ENCODE data around the gene CHCHD10. TPM values are rescaled to one million over a fixed set of nuclear protein-coding genes. Genes with fewer than 3 reads are reported as not detected.

The CHCHD10 gene
- total RNA-seq, 1 experiment from 2014 or later = 117 TPM

DNA sequence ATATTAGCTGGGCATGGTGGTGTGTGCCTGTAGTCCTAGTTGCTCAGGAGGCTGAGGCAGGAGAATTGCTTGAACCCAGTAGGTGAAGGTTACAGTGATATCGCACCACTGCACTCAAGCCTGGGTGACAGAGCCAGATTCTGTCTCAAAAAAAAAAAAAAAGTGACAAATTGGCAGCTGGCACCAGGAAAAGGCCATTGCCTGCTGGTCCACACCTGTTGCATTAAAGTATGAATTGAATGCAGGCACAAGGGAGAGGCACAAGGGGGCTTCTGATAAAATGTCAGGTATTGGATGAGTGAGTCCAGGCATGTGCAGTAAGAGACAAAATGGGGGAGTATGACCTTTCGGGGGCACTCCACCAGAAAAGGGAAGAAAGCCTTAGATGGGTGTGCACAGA is 45.0 kb downstream of the CHCHD10 start:
- Histone ChIP-seq H3K4me3 (ENCODE audit: low read depth, low read length, poor library complexity, severe bottlenecking) (no peak overlapping the region), H3K9me3 (ENCODE audit: low read depth, low read length, poor library complexity, severe bottlenecking) (no peaks in the 10 kb centered on the region), H3K4me1 (ENCODE audit: insufficient read depth, low read length, poor library complexity, severe bottlenecking) (no peaks in the 10 kb centered on the region), H3K36me3 (ENCODE audit: insufficient read depth, low read length, poor library complexity, severe bottlenecking) (no peaks in the 10 kb centered on the region), H3K27ac (ENCODE audit: low read depth, low read length, poor library complexity, severe bottlenecking) (no peak overlapping the region), H3K27me3 (replicated peaks; ENCODE audit: insufficient read depth, low read depth, low read length, poor library complexity) (no peaks in the 10 kb centered on the region)
- intact Hi-C loops (cut with micrococcal nuclease; ENCODE audit: unreplicated experiment) = no loop called here
- TF ChIP-seq, protein P1, sequence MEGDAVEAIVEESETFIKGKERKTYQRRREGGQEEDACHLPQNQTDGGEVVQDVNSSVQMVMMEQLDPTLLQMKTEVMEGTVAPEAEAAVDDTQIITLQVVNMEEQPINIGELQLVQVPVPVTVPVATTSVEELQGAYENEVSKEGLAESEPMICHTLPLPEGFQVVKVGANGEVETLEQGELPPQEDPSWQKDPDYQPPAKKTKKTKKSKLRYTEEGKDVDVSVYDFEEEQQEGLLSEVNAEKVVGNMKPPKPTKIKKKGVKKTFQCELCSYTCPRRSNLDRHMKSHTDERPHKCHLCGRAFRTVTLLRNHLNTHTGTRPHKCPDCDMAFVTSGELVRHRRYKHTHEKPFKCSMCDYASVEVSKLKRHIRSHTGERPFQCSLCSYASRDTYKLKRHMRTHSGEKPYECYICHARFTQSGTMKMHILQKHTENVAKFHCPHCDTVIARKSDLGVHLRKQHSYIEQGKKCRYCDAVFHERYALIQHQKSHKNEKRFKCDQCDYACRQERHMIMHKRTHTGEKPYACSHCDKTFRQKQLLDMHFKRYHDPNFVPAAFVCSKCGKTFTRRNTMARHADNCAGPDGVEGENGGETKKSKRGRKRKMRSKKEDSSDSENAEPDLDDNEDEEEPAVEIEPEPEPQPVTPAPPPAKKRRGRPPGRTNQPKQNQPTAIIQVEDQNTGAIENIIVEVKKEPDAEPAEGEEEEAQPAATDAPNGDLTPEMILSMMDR (conservative IDR thresholded peaks at IDR 0.05; ENCODE audit: low read depth, low read length) = no peak
- TF ChIP-seq EZH2 (IDR thresholded peaks at IDR 0.05; ENCODE audit: borderline replicate concordance, low read depth, low read length, poor library complexity, severe bottlenecking) = no peak
- BruUV-seq (replicated peaks) = no TSS peak
- ChIA-PET POLR2A (ENCODE audit: low non-redundant PET) (no interaction called here), CTCF (no interaction called here)
- DNase-seq (ENCODE audit: low spot score) = no peak

DNA sequence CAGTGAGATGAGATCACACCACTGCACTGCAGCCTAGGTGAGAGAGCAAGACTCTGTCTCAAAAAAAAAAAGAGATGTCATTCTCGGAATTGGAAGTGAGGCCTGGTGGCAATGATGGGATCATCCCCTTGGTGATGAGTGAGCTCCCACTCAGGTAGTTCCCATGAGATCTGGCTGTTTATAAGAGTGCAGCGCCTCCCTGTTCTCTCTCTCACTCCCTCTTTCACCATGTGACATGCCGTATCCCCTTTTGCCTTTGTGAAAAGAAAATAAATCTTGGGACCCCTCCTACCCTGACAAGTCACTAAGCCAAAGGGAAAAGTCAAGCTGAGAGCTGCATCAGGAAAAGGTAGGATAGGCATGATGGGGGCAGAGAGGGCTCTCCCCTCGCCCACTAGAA is 45.6 kb downstream of the CHCHD10 start:
- intact Hi-C loops (cut with micrococcal nuclease; ENCODE audit: unreplicated experiment) = no loop called here
- POLR2A ChIA-PET (ENCODE audit: low non-redundant PET) = no interaction called here

DNA sequence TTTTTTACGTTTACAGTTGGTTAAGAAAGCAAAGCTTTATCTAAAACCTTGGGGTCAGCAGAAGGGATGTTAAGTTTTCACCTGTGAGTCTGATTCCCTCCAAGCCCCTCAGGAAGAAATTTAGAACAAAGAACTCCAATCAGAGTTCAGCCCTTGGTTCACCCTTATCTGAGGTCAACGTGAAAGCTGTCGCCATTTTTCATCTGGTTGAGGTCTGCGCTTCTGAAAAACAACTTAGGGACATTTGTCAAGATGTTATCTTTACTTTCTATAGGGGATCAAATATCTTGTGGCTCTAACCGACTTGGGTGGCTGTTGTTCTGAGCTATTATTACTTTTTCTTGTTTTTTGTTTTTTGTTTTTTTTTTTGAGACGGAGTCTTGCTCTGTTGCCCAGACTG is 46.9 kb downstream of the CHCHD10 start:
- Histone ChIP-seq H3K9me3 (ENCODE audit: low read depth, low read length, poor library complexity, severe bottlenecking) (no peaks in the 10 kb centered on the region), H3K4me3 (ENCODE audit: low read depth, low read length, poor library complexity, severe bottlenecking) (no peak overlapping the region), H3K27ac (ENCODE audit: low read depth, low read length, poor library complexity, severe bottlenecking) (no peak overlapping the region), H3K36me3 (ENCODE audit: insufficient read depth, low read length, poor library complexity, severe bottlenecking) (no peaks in the 10 kb centered on the region), H3K4me1 (ENCODE audit: insufficient read depth, low read length, poor library complexity, severe bottlenecking) (peaks cover 4% of the 10 kb centered on the region), H3K27me3 (replicated peaks; ENCODE audit: insufficient read depth, low read depth, low read length, poor library complexity) (no peaks in the 10 kb centered on the region)
- CTCF ChIA-PET = no interaction called here
- no peak for TF ChIP-seq EZH2 (IDR thresholded peaks at IDR 0.05; ENCODE audit: borderline replicate concordance, low read depth, low read length, poor library complexity, severe bottlenecking)
- TF ChIP-seq, protein P1 (conservative IDR thresholded peaks at IDR 0.05; ENCODE audit: low read depth, low read length) = no peak
- intact Hi-C loops (cut with micrococcal nuclease; ENCODE audit: unreplicated experiment) = no loop called here
- POLR2A ChIA-PET (ENCODE audit: low non-redundant PET) = no interaction called here
- DNase-seq (ENCODE audit: low spot score) = no peak
- BruUV-seq (replicated peaks) = no TSS peak

More for the DNA sequence above, 45.6 kb downstream of the CHCHD10 start:
- H3K27me3 ChIP-seq (replicated peaks; ENCODE audit: insufficient read depth, low read depth, low read length, poor library complexity) = no peaks in the 10 kb centered on the region
- no peak overlapping the region for H3K27ac ChIP-seq (ENCODE audit: low read depth, low read length, poor library complexity, severe bottlenecking)
- no peak overlapping the region for H3K4me3 ChIP-seq (ENCODE audit: low read depth, low read length, poor library complexity, severe bottlenecking)
- no TSS peak for BruUV-seq (replicated peaks)
- TF ChIP-seq, protein P1 (conservative IDR thresholded peaks at IDR 0.05; ENCODE audit: low read depth, low read length) = no peak
- no peak for TF ChIP-seq EZH2 (IDR thresholded peaks at IDR 0.05; ENCODE audit: borderline replicate concordance, low read depth, low read length, poor library complexity, severe bottlenecking)
- no peaks in the 10 kb centered on the region for H3K9me3 ChIP-seq (ENCODE audit: low read depth, low read length, poor library complexity, severe bottlenecking)
- H3K4me1 ChIP-seq (ENCODE audit: insufficient read depth, low read length, poor library complexity, severe bottlenecking) = peaks cover 4% of the 10 kb centered on the region
- H3K36me3 ChIP-seq (ENCODE audit: insufficient read depth, low read length, poor library complexity, severe bottlenecking) = no peaks in the 10 kb centered on the region
- CTCF ChIA-PET = no interaction called here
- no peak for DNase-seq (ENCODE audit: low spot score)
